Raji (cell line): ENCODE results near the gene WARS2.

ENCODE experiments used
- POLR2A ChIP-seq: IDR thresholded peaks from 2 replicates; pipeline ENCODE4 v1.6.1; 2011; ENCODE audit warnings: low read depth, low read length, control low read depth; ENCODE audit not compliant: insufficient read depth

WARS2 gene

GRCh38 chr1:119141660-119142059 lies 1.2 kb upstream of the WARS2 start:
- no peak for TF ChIP-seq POLR2A

- TF ChIP-seq POLR2A = no peak
Measured at GRCh38 chr1:119141020-119141424, 569 bp upstream of the WARS2 start.

- TF ChIP-seq POLR2A = no peak
Measured at GRCh38 chr1:119139857-119140176, 636 bp downstream of the WARS2 start.

GRCh38 chr1:119139403-119139802 lies 1.1 kb downstream of the WARS2 start:
- TF ChIP-seq POLR2A = no peak

- TF ChIP-seq POLR2A = no peak
Measured at GRCh38 chr1:119136401-119136800, 4.1 kb downstream of the WARS2 start.

GRCh38 chr1:119133987-119134386 lies 6.5 kb downstream of the WARS2 start:
- TF ChIP-seq POLR2A = no peak

GRCh38 chr1:119132179-119132578 lies 8.3 kb downstream of the WARS2 start:
- no peak for TF ChIP-seq POLR2A

GRCh38 chr1:119125874-119126273 lies 14.6 kb downstream of the WARS2 start:
- TF ChIP-seq POLR2A = no peak

- no peak for TF ChIP-seq POLR2A
Measured at GRCh38 chr1:119124764-119125163, 15.7 kb downstream of the WARS2 start.

- TF ChIP-seq POLR2A = no peak
Measured at GRCh38 chr1:119116725-119117124, 23.7 kb downstream of the WARS2 start.

- TF ChIP-seq POLR2A = no peak
Measured at GRCh38 chr1:119115736-119116135, 24.7 kb downstream of the WARS2 start.

- TF ChIP-seq POLR2A = no peak
Measured at GRCh38 chr1:119115311-119115710, 25.1 kb downstream of the WARS2 start.

GRCh38 chr1:119114786-119115185 lies 25.7 kb downstream of the WARS2 start:
- no peak for TF ChIP-seq POLR2A

GRCh38 chr1:119112791-119113190 lies 27.7 kb downstream of the WARS2 start:
- TF ChIP-seq POLR2A = no peak

GRCh38 chr1:119112244-119112643 lies 28.2 kb downstream of the WARS2 start:
- no peak for TF ChIP-seq POLR2A

GRCh38 chr1:119108988-119109387 lies 31.5 kb downstream of the WARS2 start:
- TF ChIP-seq POLR2A = no peak

GRCh38 chr1:119103764-119104163 lies 36.7 kb downstream of the WARS2 start:
- TF ChIP-seq POLR2A = no peak

GRCh38 chr1:119102051-119102450 lies 38.4 kb downstream of the WARS2 start:
- no peak for TF ChIP-seq POLR2A

- no peak for TF ChIP-seq POLR2A
Measured at GRCh38 chr1:119101563-119101962, 38.9 kb downstream of the WARS2 start.

- TF ChIP-seq POLR2A = no peak
Measured at GRCh38 chr1:119099775-119100174, 40.7 kb downstream of the WARS2 start.
